Fibroblast of skin of scalp (primary cell): ENCODE measurements around the gene KIAA2012.
A peak's percentile ranks its signal among the peaks of the same experiment; 100 is the strongest.
"Not testable (repeated sequence)": the region's sequence is repeated elsewhere in the genome, so short reads cannot be mapped to it uniquely, and the experiment has no call there.

Experiments used
- DNase-seq: peaks from one replicate; pipeline ENCODE4 v3.0.0-alpha.2; 2013

Gene KIAA2012

GRCh38 chr2:202118168-202118567 lies 45.1 kb downstream of the KIAA2012 start:
- DNase-seq, result no peak

- no peak for DNase-seq
Observed at GRCh38 chr2:202120828-202121227, 47.8 kb downstream of the KIAA2012 start.

- DNase-seq, result no peak
Observed at GRCh38 chr2:202121532-202122162, 48.6 kb downstream of the KIAA2012 start.

- DNase-seq, result no peak
Observed at GRCh38 chr2:202122163-202122540, 49.1 kb downstream of the KIAA2012 start.

- DNase-seq, result no peak
Observed at GRCh38 chr2:202122980-202123720, 50.1 kb downstream of the KIAA2012 start.

- no peak for DNase-seq
Observed at GRCh38 chr2:202124286-202124685, 51.2 kb downstream of the KIAA2012 start.

GRCh38 chr2:202127687-202128331 lies 54.8 kb downstream of the KIAA2012 start:
- no peak for DNase-seq

- no peak for DNase-seq
Observed at GRCh38 chr2:202129841-202130240, 56.8 kb downstream of the KIAA2012 start.

- peak; percentile 76 for DNase-seq
Observed at GRCh38 chr2:202133200-202133908, 60.3 kb downstream of the KIAA2012 start.

GRCh38 chr2:202133909-202134265 lies 60.8 kb downstream of the KIAA2012 start:
- peak; percentile 81 for DNase-seq

GRCh38 chr2:202135091-202135874 lies 62.2 kb downstream of the KIAA2012 start:
- peak; percentile 99 for DNase-seq

- DNase-seq, result not testable (repeated sequence)
Observed at GRCh38 chr2:202136039-202136438, 63.0 kb downstream of the KIAA2012 start.

GRCh38 chr2:202136526-202136925 lies 63.5 kb downstream of the KIAA2012 start:
- no peak for DNase-seq

- peak; percentile 37 for DNase-seq
Observed at GRCh38 chr2:202140522-202141252, 67.6 kb downstream of the KIAA2012 start.

GRCh38 chr2:202141329-202141947 lies 68.4 kb downstream of the KIAA2012 start:
- DNase-seq, result peak; percentile 34

GRCh38 chr2:202142540-202142939 lies 69.5 kb downstream of the KIAA2012 start:
- DNase-seq, result no peak

- peak; percentile 54 for DNase-seq
Observed at GRCh38 chr2:202147775-202148174, 74.7 kb downstream of the KIAA2012 start.

- DNase-seq, result no peak
Observed at GRCh38 chr2:202148515-202149154, 75.6 kb downstream of the KIAA2012 start.

GRCh38 chr2:202149155-202149762 lies 76.2 kb downstream of the KIAA2012 start:
- DNase-seq, result peak; percentile 41

- DNase-seq, result no peak
Observed at GRCh38 chr2:202149936-202150335, 76.9 kb downstream of the KIAA2012 start.
